Stomach (tissue), 8 donors: ENCODE data around the gene ETFDH. TPM values are rescaled to one million over a fixed set of nuclear protein-coding genes. Genes with fewer than 3 reads are reported as not detected.

Source experiments
- polyA plus RNA-seq, 3 donors: library from polyadenylated mRNA; stranded (reverse); fragments of 200-250 nt; gene quantifications; one replicate each; pipeline ENCODE4 v1.2.3, GENCODE V29; 2013
- small RNA-seq, 4 donors: library from RNA; depleted of rRNA; stranded (forward); fragments of <200 nt; gene quantifications; one replicate each; pipeline ENCODE3, GENCODE V24; 2016
- total RNA-seq, 5 donors: library from RNA; depleted of rRNA; stranded (reverse); fragments of >200 nt; gene quantifications; one replicate each; pipeline versions ENCODE4 v1.1.0 to v1.2.3, GENCODE V29; 2014 to 2016
- donor health status: healthy with polysubstance abuse.
- donor health status: Bipolar disorder and iron deficiency.
- donor health status: healthy.

ETFDH gene
- total and polyA plus RNA-seq, 8 donors = 9.3 to 78.0 (median 21.8) TPM

Small RNA genes lying within 50 kb of the gene (small RNA-seq; reads per million reads assigned to genes)
- gene RF00012 = 0 reads per million in 4 donors

Other genes starting within 250 kb of the ETFDH start
- gene RXFP1, start 150.4 kb upstream of the ETFDH start, total RNA-seq = 1 to 10 TPM in 1 of 5 donors, not detected in 4; 1.3 TPM
- gene RXFP1, start 150.4 kb upstream of the ETFDH start, polyA plus RNA-seq = under 1 TPM in 1 of 3 donors, not detected in 2; 0.15 TPM
- 10 to 100 TPM in 1 of 5 donors, 1 to 10 TPM in 3, under 1 TPM in 1; 0.29 to 23.5 (median 2.9) TPM for gene C4orf46, start 409 bp upstream of the ETFDH start, total RNA-seq
- gene C4orf46, start 409 bp upstream of the ETFDH start, polyA plus RNA-seq = 1 to 10 TPM; 2.0 to 3.5 (median 2.1) TPM
- 10 to 100 TPM in 4 of 5 donors, 1 to 10 TPM in 1; 1.2 to 98.5 (median 12.9) TPM for gene PPID, start 51.1 kb downstream of the ETFDH start, total RNA-seq
- gene PPID, start 51.1 kb downstream of the ETFDH start, polyA plus RNA-seq = 10 to 100 TPM; 18.3 to 22.1 (median 20.9) TPM
- 100 to 1,000 TPM in 1 of 5 donors, 10 to 100 TPM in 4; 28.7 to 109 (median 38.8) TPM for gene FNIP2, start 96.7 kb downstream of the ETFDH start, total RNA-seq
- 10 to 100 TPM in 1 of 3 donors, 1 to 10 TPM in 2; 4.8 to 15.7 (median 6.8) TPM for gene FNIP2, start 96.7 kb downstream of the ETFDH start, polyA plus RNA-seq